K562 (cell line): Measurements from ENCODE around the gene CHD8. TPM values are rescaled to one million over a fixed set of nuclear protein-coding genes. Genes with fewer than 3 reads are reported as not detected.
A peak's percentile ranks its signal among the peaks of the same experiment; 100 is the strongest.

Experiments used
- ATF6 ChIP-seq: sonication (generic); formaldehyde crosslinking; IDR thresholded peaks from 2 replicates; pipeline ENCODE4 v1.4.0; 2020; ENCODE audit warnings: mild to moderate bottlenecking, missing genetic modification reagents
- FOXJ2 ChIP-seq: fragments of 200-800 bp; sonication (Bioruptor generic); IDR thresholded peaks from 2 replicates; pipeline ENCODE4 v1.6.1; 2016; ENCODE audit warnings: missing genetic modification characterization, missing compliant biosample characterization
- FOXP1 ChIP-seq: sonication (generic); formaldehyde crosslinking; IDR thresholded peaks from 2 replicates; pipeline ENCODE4 v1.8.0; 2022; ENCODE audit warnings: mild to moderate bottlenecking, missing genetic modification reagents
- IFI16 ChIP-seq: fragments of 250-450 bp; sonication (Bioruptor Pico); IDR thresholded peaks from 2 replicates; pipeline ENCODE4 v2.1.2; 2022; ENCODE audit warnings: mild to moderate bottlenecking, inconsistent platforms
- ZNF592 ChIP-seq: fragments of 450-650 bp; IDR thresholded peaks from 2 replicates; pipeline ENCODE4 v1.6.1; 2017; ENCODE audit warnings: antibody characterized with exemption, mild to moderate bottlenecking
- polyA plus RNA-seq, 8 experiments: library from polyadenylated mRNA; depleted of rRNA in 4 of 8; stranded (reverse) in 5 of 8; unstranded in 3 of 8; fragments of >200 nt; fragmentation: Nextera tagmentation in 2 of 8; fragmentation: Illumina TruSeq in 1 of 8; extraction: Ambion mirVana in 2 of 8; extraction: Trizol in 1 of 8; gene quantifications; 2 replicates each; pipeline versions ENCODE4 v1.2.1 to v1.2.3, GENCODE V29; 2011 to 2014; ENCODE audit warnings: inconsistent platforms in 1 of 8, missing spikeins in 1 of 8
- total RNA-seq, 7 experiments: library from RNA; depleted of rRNA in 6 of 7; stranded (reverse); fragments of >200 nt in 6 of 7; fragmentation: Illumina TruSeq in 2 of 7; extraction: Trizol in 2 of 7; gene quantifications; 2 replicates each; pipeline versions ENCODE4 v1.2.1 to v1.2.3, GENCODE V29; 2011 to 2021; ENCODE audit warnings: low replicate concordance in 1 of 7
- TF ChIP-seq, protein P1 (sequence below): fragments of 450-650 bp; IDR thresholded peaks from 2 replicates; pipeline ENCODE4 v1.6.1; 2014; ENCODE audit warnings: low read depth, mild to moderate bottlenecking, moderate library complexity, borderline replicate concordance
- TF ChIP-seq, protein P2 (sequence below): sonication (generic); formaldehyde crosslinking; IDR thresholded peaks from 2 replicates; pipeline ENCODE4 v1.8.0; 2022; ENCODE audit warnings: mild to moderate bottlenecking, missing genetic modification reagents
- TF ChIP-seq, protein P3 (sequence below): fragments of 450-650 bp; IDR thresholded peaks from 2 replicates; pipeline ENCODE4 v1.6.1; 2016; ENCODE audit warnings: missing biosample characterization, missing genetic modification characterization

The CHD8 gene
- total and polyA plus RNA-seq, 9 of the 15 experiments (the other 6 are each of a cell fraction or from before 2014, with no cell fraction given) = 11.1 to 51.2 (median 32.8) TPM

GRCh38 chr14:21384494-21384851 is 71.5 kb downstream of the CHD8 start (continued):
- TF ChIP-seq ATF6 = no peak
- TF ChIP-seq FOXP1 (CRISPR knock-in tag) = 0 out of 2 replicates have a peak, but pooled peaks have one; percentile 20
- 0 out of 2 replicates have a peak, but pooled peaks have one; percentile 40 for TF ChIP-seq ZNF592
- TF ChIP-seq IFI16 (CRISPR knock-in tag) = no peak
- TF ChIP-seq, protein P1, sequence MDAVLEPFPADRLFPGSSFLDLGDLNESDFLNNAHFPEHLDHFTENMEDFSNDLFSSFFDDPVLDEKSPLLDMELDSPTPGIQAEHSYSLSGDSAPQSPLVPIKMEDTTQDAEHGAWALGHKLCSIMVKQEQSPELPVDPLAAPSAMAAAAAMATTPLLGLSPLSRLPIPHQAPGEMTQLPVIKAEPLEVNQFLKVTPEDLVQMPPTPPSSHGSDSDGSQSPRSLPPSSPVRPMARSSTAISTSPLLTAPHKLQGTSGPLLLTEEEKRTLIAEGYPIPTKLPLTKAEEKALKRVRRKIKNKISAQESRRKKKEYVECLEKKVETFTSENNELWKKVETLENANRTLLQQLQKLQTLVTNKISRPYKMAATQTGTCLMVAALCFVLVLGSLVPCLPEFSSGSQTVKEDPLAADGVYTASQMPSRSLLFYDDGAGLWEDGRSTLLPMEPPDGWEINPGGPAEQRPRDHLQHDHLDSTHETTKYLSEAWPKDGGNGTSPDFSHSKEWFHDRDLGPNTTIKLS = no peak
- TF ChIP-seq FOXJ2 (tag) = no peak
- TF ChIP-seq, protein P2, sequence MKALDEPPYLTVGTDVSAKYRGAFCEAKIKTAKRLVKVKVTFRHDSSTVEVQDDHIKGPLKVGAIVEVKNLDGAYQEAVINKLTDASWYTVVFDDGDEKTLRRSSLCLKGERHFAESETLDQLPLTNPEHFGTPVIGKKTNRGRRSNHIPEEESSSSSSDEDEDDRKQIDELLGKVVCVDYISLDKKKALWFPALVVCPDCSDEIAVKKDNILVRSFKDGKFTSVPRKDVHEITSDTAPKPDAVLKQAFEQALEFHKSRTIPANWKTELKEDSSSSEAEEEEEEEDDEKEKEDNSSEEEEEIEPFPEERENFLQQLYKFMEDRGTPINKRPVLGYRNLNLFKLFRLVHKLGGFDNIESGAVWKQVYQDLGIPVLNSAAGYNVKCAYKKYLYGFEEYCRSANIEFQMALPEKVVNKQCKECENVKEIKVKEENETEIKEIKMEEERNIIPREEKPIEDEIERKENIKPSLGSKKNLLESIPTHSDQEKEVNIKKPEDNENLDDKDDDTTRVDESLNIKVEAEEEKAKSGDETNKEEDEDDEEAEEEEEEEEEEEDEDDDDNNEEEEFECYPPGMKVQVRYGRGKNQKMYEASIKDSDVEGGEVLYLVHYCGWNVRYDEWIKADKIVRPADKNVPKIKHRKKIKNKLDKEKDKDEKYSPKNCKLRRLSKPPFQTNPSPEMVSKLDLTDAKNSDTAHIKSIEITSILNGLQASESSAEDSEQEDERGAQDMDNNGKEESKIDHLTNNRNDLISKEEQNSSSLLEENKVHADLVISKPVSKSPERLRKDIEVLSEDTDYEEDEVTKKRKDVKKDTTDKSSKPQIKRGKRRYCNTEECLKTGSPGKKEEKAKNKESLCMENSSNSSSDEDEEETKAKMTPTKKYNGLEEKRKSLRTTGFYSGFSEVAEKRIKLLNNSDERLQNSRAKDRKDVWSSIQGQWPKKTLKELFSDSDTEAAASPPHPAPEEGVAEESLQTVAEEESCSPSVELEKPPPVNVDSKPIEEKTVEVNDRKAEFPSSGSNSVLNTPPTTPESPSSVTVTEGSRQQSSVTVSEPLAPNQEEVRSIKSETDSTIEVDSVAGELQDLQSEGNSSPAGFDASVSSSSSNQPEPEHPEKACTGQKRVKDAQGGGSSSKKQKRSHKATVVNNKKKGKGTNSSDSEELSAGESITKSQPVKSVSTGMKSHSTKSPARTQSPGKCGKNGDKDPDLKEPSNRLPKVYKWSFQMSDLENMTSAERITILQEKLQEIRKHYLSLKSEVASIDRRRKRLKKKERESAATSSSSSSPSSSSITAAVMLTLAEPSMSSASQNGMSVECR (CRISPR knock-in tag) = no peak
- TF ChIP-seq, protein P3, sequence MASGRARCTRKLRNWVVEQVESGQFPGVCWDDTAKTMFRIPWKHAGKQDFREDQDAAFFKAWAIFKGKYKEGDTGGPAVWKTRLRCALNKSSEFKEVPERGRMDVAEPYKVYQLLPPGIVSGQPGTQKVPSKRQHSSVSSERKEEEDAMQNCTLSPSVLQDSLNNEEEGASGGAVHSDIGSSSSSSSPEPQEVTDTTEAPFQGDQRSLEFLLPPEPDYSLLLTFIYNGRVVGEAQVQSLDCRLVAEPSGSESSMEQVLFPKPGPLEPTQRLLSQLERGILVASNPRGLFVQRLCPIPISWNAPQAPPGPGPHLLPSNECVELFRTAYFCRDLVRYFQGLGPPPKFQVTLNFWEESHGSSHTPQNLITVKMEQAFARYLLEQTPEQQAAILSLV = no peak
